OCI-LY3 (cell line): ENCODE results near the gene PPP2R5A.

Experiments used
- H2AFZ ChIP-seq: fragments of 200-600, 300-600 bp; shearing (Covaris generic); 2 replicates; pipeline ENCODE4 v1.6.0; 2014; ENCODE audit warnings: antibody characterized with exemption, low read depth, low read length
- H3K27ac ChIP-seq: fragments of 200-600, 300-600 bp; sonication (generic); 2 replicates; pipeline ENCODE4 v1.5.1; 2014; ENCODE audit warnings: mild to moderate bottlenecking, low read length, moderate library complexity, mixed read lengths
- H3K27me3 ChIP-seq: fragments of 200-600, 300-600 bp; sonication (generic); 2 replicates; pipeline ENCODE4 v1.6.1; 2014; ENCODE audit warnings: low read depth, low read length, mixed read lengths
- H3K36me3 ChIP-seq: fragments of 200-600, 300-600 bp; sonication (generic); replicated peaks from 2 replicates; pipeline ENCODE3; 2014; ENCODE audit warnings: low read depth, low read length, mixed read lengths
- H3K4me1 ChIP-seq: fragments of 300-600, 200-600 bp; sonication (generic); 2 replicates; pipeline ENCODE4 v1.6.1; 2014; ENCODE audit warnings: low read length, mixed read lengths
- H3K4me2 ChIP-seq: fragments of 200-600, 300-600 bp; sonication (generic); 2 replicates; pipeline ENCODE4 v1.6.1; 2014; ENCODE audit warnings: low read length, mixed read lengths
- H3K4me3 ChIP-seq: fragments of 300-600, 200-600 bp; sonication (generic); 2 replicates; pipeline ENCODE4 v1.5.1; 2014; ENCODE audit warnings: antibody characterized with exemption, mild to moderate bottlenecking, low read length, moderate library complexity
- H3K79me2 ChIP-seq: fragments of 300-600, 200-600 bp; shearing (Covaris generic); 2 replicates; pipeline ENCODE4 v1.6.1; 2014; ENCODE audit warnings: mild to moderate bottlenecking, low read length, mixed read lengths
- H3K9ac ChIP-seq: fragments of 300-600, 200-600 bp; shearing (Covaris generic); 2 replicates; pipeline ENCODE4 v1.6.0; 2014; ENCODE audit warnings: mild to moderate bottlenecking, low read length, moderate library complexity
- H3K9me3 ChIP-seq: fragments of 200-600, 300-600 bp; shearing (Covaris generic); 2 replicates; pipeline ENCODE4 v1.6.1; 2014; ENCODE audit warnings: low read length, mixed read lengths; ENCODE audit not compliant: insufficient read depth
- H4K20me1 ChIP-seq: fragments of 200-600, 300-600 bp; sonication (generic); 2 replicates; pipeline ENCODE4 v1.6.1; 2016; ENCODE audit warnings: low read length, mixed read lengths; ENCODE audit not compliant: insufficient read depth
- EZH2phosphoT487 ChIP-seq: fragments of 200-600 bp; shearing (Covaris generic); IDR thresholded peaks from 2 replicates; pipeline ENCODE4 v1.6.1; 2018; ENCODE audit warnings: antibody characterized with exemption, mixed run types, low read depth
- TF ChIP-seq, protein P1 (sequence below): fragments of 200-600, 300-600 bp; sonication (generic); IDR thresholded peaks from 2 replicates; pipeline ENCODE4 v1.5.1; 2014; ENCODE audit warnings: antibody characterized with exemption, low read length, low read depth

The PPP2R5A gene

DNA sequence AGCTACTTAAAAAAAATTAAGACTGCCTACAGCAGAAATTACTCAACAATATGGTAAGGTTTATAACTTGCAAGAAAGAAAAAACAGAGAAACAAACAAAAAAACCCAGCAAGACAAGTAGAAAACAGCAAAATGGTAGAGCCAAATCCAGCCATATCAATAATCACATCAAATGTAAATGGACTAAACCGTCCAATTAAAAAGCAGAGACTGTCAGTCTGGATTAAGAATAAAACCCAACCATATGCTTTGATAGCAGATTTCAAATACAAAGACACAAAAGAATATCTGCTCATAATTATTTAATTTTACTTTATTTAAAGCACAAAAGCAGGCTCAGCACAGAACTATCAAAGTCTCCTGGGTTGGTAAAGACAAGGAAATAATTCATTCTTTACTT is 112.0 kb downstream of the PPP2R5A start:
- H3K9me3 ChIP-seq: peaks cover 11% of the 10 kb centered on the region; the same call in 1 of the 2 replicates

DNA sequence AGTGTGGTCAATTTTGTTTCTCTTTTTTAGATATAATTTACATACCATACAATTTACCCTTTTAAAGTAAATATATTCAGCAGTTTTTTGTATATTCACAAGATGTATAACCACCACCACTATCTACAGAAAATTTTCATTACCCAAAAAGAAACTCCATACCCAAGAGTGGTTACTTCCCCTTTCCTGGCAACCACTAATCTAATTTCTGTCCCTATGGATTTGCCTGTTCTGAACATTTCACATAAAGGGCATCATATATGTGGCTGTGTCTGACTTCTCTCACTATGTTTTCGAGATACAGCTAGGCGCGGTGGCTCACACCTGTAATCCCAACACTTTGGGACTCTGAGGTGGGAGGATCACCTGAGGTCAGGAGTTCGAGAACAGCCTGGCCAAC is 115.8 kb downstream of the PPP2R5A start:
- Histone ChIP-seq H3K36me3 (peaks cover 70% of the 10 kb centered on the region), H3K4me2 (no peak overlapping the region)

More for the DNA sequence above, 112.0 kb downstream of the PPP2R5A start:
- 0 out of 2 replicates have a peak, but pooled peaks cover 3% of the 10 kb centered on the region for H4K20me1 ChIP-seq
- H3K27ac ChIP-seq: no peak overlapping the region
- no peak overlapping the region for H3K4me2 ChIP-seq
- no peak for TF ChIP-seq EZH2phosphoT487
- TF ChIP-seq, protein P1, sequence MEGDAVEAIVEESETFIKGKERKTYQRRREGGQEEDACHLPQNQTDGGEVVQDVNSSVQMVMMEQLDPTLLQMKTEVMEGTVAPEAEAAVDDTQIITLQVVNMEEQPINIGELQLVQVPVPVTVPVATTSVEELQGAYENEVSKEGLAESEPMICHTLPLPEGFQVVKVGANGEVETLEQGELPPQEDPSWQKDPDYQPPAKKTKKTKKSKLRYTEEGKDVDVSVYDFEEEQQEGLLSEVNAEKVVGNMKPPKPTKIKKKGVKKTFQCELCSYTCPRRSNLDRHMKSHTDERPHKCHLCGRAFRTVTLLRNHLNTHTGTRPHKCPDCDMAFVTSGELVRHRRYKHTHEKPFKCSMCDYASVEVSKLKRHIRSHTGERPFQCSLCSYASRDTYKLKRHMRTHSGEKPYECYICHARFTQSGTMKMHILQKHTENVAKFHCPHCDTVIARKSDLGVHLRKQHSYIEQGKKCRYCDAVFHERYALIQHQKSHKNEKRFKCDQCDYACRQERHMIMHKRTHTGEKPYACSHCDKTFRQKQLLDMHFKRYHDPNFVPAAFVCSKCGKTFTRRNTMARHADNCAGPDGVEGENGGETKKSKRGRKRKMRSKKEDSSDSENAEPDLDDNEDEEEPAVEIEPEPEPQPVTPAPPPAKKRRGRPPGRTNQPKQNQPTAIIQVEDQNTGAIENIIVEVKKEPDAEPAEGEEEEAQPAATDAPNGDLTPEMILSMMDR: no peak
- H3K27me3 ChIP-seq: no peaks in the 10 kb centered on the region
- no peak overlapping the region for H3K4me3 ChIP-seq
- H3K4me1 ChIP-seq: peaks cover 3% of the 10 kb centered on the region
- H3K79me2 ChIP-seq: peaks cover 41% of the 10 kb centered on the region
- H3K36me3 ChIP-seq: peaks cover 44% of the 10 kb centered on the region
- no peak overlapping the region for H3K9ac ChIP-seq
- no peak overlapping the region for H2AFZ ChIP-seq

DNA sequence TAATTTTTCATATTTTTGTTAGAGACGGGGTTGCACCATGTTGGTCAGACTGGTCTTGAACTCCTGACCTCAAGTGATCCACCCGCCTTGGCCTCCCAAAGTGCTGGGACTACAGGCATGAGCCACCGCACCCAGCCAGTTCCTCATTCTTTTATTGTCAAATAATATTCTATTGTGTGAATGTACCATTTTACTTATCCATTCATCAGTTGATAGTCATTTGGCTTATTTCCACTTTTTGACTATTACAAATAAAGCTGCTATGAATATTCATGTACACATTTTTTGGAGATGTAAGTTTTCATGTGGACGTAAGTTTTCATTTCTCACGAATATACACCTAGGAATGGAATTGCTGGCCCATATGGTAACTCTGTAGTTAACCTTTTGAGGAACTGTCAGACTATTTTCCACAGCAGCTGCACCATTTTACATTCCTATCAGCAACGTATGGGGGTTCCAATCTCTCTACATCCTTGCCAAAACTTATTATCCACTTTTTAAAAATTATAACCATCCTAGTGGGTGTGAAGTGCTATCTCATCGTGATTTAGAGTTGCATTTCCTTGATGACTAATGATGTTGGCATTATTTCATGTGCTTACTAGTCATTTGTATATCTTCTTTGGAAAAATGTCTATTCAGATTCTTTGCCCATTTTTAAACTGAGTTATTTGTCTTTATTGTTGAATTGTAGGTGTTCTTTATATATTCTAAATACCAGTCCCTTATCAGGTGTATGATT is 116.8 kb downstream of the PPP2R5A start:
- no peak overlapping the region for H3K4me3 ChIP-seq
- H3K27ac ChIP-seq: no peak overlapping the region
- no peak for TF ChIP-seq EZH2phosphoT487
- TF ChIP-seq, protein P1: no peak
- H3K79me2 ChIP-seq: peaks cover 33% of the 10 kb centered on the region
- no peak overlapping the region for H3K9ac ChIP-seq
- no peaks in the 10 kb centered on the region for H3K27me3 ChIP-seq
- H3K4me2 ChIP-seq: no peak overlapping the region
- H4K20me1 ChIP-seq: peaks cover 6% of the 10 kb centered on the region; the same call in 1 of the 2 replicates
- H3K4me1 ChIP-seq: peaks cover 3% of the 10 kb centered on the region
- peaks cover 73% of the 10 kb centered on the region for H3K36me3 ChIP-seq
- peaks cover 8% of the 10 kb centered on the region; the same call in 1 of the 2 replicates for H3K9me3 ChIP-seq
- no peak overlapping the region for H2AFZ ChIP-seq

More for the DNA sequence above, 115.8 kb downstream of the PPP2R5A start:
- Histone ChIP-seq H3K9me3 (peaks cover 11% of the 10 kb centered on the region; the same call in 1 of the 2 replicates), H3K27ac (no peak overlapping the region; the same call in 1 of the 2 replicates), H3K79me2 (peaks cover 34% of the 10 kb centered on the region), H2AFZ (no peak overlapping the region), H3K9ac (no peak overlapping the region), H3K27me3 (no peaks in the 10 kb centered on the region), H4K20me1 (peaks cover 6% of the 10 kb centered on the region; the same call in 1 of the 2 replicates), H3K4me1 (peaks cover 3% of the 10 kb centered on the region), H3K4me3 (no peak overlapping the region)
- no peak for TF ChIP-seq EZH2phosphoT487
- TF ChIP-seq, protein P1: no peak

DNA sequence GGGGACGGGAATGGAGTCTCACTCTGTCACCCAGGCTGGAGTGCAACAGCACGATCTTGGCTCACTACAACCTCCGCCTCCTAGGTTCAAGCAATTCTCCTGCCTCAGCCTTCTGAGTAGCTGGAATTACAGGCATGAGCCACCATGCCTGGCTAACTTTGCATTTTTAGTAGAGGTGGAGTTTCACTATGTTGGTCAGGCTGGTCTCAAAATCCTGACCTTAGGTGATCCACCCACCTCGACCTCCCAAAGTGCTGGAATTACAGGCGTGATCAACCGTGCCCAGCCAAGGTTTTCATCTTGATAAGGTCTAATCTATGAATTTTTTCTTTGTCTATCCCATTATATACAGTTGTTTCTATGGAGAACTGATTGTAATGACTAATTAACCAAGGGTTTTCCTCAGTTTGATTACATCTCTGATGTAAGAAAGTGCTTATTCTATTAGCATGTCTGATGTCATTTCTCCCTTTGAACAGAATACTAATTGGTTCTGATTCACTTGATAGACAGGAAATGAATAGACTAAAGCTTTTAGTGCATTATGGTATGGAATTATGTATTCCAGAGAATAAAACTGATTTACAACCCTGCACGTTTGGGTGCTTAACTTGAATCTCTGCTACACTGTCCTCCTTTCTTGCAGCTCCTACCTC is 117.6 kb downstream of the PPP2R5A start:
- H3K4me1 ChIP-seq: peaks cover 3% of the 10 kb centered on the region
- H3K9ac ChIP-seq: no peak overlapping the region
- H3K79me2 ChIP-seq: peaks cover 25% of the 10 kb centered on the region
- H3K4me2 ChIP-seq: no peak overlapping the region
- H3K9me3 ChIP-seq: peaks cover under 1% of the 10 kb centered on the region; the same call in 1 of the 2 replicates
- TF ChIP-seq, protein P1: no peak
- TF ChIP-seq EZH2phosphoT487: no peak
- H3K27ac ChIP-seq: no peak overlapping the region
- H4K20me1 ChIP-seq: peaks cover 6% of the 10 kb centered on the region; the same call in 1 of the 2 replicates
- H3K27me3 ChIP-seq: no peaks in the 10 kb centered on the region
- H2AFZ ChIP-seq: no peak overlapping the region
- H3K36me3 ChIP-seq: peaks cover 71% of the 10 kb centered on the region
- H3K4me3 ChIP-seq: no peak overlapping the region
